Inferior parietal cortex (tissue), 1 donor: ENCODE results near the gene SEMA6A.

Source experiments
- DNase-seq: peaks from one replicate; pipeline ENCODE4 v3.0.0-alpha.2; 2016; ENCODE audit errors: extremely low spot score

SEMA6A gene

GRCh38 chr5:116440457-116441001, 134.1 kb downstream of the SEMA6A start:
- no peak for DNase-seq

- DNase-seq, result no peak
Observed at GRCh38 chr5:116439905-116440304, 134.7 kb downstream of the SEMA6A start.

DNA sequence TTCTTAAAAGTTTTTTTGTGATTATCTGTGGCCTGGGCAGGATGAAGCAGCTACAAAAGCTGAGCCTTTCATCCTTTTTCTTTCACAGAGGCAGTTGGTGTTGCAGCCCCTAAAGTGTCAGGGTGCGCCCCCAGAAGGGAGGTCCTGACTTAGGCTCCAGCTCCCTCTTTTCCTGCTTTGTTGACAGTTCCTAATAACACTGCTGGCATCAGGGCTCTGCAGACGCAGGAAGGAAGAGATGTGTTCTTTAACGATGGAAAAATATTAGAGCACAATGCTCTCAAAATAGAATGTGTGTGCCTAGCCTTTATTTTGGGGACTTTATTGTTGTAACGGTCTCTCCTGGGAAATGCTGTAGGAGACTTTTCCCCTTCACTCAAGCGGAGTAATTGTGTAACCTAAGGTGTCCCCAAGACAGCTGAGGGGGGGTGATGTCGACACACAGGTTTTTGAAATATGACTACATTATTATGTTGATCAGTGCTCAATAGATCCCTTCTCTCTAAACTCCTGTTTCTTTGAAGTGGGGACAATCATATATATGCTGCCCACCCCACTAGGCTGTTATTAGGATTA, 135.6 kb downstream of the SEMA6A start:
- no peak for DNase-seq

GRCh38 chr5:116437922-116438578, 136.6 kb downstream of the SEMA6A start:
- DNase-seq, result peak; percentile 66

GRCh38 chr5:116437351-116437705, 137.3 kb downstream of the SEMA6A start:
- no peak for DNase-seq

- no peak for DNase-seq
Observed at GRCh38 chr5:116436674-116437350, 137.8 kb downstream of the SEMA6A start.

DNA sequence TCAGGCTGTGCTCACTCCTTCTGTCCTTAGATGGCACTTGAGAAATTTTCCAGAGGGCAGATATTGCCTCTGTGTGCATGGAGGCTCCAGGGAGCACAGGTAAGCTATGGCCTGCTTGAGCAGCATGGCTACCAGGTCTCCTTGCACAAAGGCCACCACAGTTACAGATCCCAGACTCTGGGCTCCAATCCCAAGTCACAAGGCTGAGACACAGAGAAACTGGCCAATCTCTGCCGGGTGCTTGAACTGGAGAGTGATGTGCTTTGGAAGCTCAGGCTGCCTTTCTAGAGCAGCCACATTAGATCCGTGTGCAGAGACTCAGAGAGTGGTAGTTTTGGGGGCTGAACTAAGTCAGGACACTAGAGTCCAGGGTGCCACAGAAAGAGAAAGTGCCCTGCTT, 145.7 kb downstream of the SEMA6A start:
- DNase-seq, result no peak

GRCh38 chr5:116428413-116428812, 146.2 kb downstream of the SEMA6A start:
- DNase-seq, result no peak

DNA sequence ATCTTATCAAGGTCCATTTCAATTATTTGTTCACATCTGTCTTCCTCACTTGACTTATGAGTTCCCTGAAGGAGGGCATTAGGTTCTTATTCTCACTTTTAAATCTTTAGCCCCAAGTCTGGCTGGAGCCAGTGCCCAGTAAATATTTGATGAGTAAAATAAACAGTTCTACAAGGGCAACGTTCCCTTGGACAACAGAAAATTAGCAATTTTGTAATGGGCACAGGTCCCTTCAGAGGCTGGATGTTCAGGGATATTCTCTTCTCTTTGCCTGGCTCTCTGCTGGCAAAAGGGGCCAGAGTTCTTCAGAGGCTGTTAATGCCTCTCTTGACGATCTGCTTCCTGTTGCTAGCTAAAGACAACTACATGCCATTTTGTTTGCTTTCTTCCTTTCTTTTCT, 149.7 kb downstream of the SEMA6A start:
- no peak for DNase-seq

DNA sequence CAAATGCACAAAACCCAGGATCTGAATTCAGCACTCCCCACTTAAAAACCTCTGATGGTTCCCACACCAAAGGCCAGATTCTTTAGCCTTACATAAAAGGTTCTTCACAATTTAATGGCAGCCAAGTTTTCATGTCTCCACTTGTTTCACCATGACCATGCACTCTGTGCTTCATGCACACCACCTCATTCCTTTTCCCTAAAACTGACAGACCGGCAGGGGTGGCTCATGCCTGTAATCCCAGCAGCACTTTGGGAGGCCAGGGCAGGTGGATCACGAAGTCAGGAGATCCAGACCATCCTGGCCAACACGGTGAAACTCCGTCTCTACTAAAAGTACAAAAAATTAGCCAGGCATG, 150.4 kb downstream of the SEMA6A start:
- DNase-seq, result no peak

DNA sequence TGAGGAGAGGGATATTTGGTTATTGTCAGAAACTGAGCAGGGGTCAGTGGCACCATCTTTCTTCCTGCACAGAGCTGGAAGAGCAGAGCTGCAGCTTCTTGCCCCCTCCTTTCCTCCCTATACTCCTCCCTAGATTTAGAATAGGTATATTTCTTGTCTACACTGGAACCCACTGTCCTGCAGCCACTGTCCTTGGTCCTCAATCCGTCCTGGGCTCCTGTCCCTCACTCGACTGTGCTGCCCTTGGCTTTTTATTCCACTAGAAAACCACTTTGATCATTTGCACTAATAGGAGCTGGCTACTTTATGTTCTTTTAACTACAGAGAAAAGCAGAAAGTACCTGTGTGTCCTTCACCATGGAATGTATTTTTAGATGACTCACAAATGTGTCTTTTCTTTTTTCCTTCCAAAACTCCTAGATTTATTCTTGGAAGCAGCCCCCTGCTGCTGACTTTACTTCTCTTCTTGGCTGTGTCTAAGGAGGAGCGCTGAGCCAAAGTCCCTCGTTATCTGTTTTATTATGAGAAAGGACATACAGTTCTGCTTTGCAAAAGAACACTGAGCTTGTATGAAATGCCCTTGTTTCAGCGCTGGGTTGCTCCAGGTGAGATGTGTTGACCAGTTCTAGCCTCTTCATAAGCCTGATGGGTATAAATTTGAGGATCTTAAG, 150.9 kb downstream of the SEMA6A start:
- DNase-seq, result no peak

DNA sequence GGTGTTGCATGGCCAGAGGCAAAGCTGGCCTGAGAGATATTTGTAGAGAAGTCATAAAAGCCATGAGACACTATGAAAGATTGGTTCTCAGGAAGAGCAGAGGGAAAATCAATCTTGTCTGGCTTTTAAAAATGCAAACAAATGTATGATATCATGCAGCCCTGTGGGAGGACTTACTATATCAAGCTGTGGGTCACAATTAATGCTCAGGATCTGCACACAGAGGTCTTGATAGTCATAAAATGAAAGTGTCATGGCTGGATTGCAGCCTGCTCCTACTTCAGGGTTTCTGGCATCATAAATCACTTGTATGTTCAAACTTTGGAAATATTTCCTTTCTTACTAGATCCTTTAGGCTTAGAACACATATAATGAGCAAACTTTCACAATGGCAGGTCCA, 151.5 kb downstream of the SEMA6A start:
- DNase-seq, result no peak

DNA sequence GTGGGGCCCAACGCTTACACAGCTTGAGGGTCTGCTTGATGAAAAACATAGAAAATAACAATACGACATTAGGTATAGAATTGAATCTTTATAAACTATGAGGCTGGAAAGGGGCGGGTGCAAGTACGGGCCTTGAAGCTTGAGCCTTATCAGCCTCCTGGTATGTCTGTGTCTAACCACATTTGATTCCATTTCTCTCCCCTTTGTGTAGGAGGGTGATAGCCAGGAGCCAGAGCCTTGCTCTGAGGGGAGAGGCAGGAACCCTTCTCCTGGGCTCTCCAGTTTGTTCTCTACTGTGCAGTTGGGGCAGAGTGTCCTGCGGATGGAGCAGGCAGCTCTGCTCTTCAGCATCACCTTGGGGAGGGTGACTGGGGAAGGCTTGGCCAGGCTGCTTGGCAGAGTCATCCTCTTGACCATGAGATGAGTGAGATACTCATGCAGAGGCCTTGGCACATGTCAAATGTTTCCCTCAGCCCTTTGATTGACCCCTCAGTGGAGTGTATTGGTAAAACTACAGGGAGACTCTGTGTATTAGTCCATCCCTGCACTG, 153.5 kb downstream of the SEMA6A start:
- no peak for DNase-seq

- no peak for DNase-seq
Observed at GRCh38 chr5:116420540-116420939, 154.1 kb downstream of the SEMA6A start.

DNA sequence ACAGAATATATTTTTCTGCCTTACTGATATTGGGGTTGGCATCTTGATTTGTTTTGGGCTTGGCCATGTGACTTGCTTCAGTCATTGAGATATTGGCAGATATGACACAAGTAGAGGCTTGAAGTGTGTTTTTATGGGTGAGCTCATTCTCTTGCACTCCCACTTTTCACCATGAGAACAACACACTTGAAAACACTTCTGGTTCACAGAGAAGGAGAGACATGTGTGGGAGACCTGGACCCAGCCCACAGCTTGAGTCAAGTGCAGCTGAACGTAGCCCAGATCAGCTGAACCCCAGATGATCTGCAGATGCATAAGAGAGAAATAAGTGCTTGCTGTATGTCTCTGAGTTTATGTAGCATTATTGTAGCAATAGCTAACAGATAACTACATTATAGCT, 155.4 kb downstream of the SEMA6A start:
- no peak for DNase-seq

GRCh38 chr5:116418774-116419173, 155.8 kb downstream of the SEMA6A start:
- DNase-seq, result no peak

DNA sequence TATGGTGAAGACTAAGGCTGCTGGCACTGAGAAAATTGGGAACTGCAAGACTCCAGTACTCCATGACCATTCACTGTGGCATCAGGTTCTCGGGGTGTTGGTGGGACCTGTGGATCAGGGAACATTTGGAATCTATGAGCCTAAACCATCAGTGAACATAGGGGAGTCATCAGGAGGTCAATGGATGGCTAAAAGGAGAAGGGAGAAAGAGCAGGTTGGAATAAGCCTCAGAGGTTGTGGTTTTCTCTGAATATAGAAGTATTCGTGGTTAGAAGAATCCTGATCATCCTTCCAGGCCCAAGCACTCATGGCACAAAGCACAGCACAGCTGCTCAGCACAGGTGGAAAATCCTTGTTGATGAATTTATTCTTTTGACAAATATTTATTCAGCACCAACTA, 156.6 kb downstream of the SEMA6A start:
- DNase-seq, result no peak

- no peak for DNase-seq
Observed at GRCh38 chr5:116415989-116416388, 158.6 kb downstream of the SEMA6A start.

DNA sequence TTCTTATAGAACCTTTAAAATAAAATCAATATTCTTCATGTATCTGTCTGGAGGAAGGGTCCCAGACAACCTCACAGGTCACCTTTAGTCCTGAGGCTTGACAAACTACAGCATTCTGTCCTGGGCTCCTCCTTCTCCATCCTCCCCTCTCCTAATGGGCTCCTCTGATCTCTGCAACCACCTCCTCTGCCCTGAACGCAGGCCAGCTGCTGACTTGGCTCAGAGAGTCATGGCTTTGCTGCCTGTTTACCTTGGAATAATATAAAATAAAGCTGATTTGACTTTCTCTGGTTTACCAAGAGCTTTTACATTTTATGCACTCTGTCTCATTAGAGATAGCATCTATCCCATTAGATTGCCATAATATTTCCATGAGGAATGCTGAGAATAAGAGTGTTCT, 159.4 kb downstream of the SEMA6A start:
- DNase-seq, result no peak

- no peak for DNase-seq
Observed at GRCh38 chr5:116411101-116411571, 163.5 kb downstream of the SEMA6A start.

GRCh38 chr5:116410336-116410890, 164.2 kb downstream of the SEMA6A start:
- no peak for DNase-seq
